Measurements from ENCODE around the gene LYSET. TPM values are rescaled to one million over a fixed set of nuclear protein-coding genes. Genes with fewer than 3 reads are reported as not detected.
"Not testable (repeated sequence)": the region's sequence is repeated elsewhere in the genome, so short reads cannot be mapped to it uniquely, and the experiment has no call there.

The LYSET gene
- 10 to 100 TPM; 43.2 to 49.0 (median 44.0) TPM for polyA plus RNA-seq (ENCODE audit: insufficient read length in 3 of 3)

DNA sequence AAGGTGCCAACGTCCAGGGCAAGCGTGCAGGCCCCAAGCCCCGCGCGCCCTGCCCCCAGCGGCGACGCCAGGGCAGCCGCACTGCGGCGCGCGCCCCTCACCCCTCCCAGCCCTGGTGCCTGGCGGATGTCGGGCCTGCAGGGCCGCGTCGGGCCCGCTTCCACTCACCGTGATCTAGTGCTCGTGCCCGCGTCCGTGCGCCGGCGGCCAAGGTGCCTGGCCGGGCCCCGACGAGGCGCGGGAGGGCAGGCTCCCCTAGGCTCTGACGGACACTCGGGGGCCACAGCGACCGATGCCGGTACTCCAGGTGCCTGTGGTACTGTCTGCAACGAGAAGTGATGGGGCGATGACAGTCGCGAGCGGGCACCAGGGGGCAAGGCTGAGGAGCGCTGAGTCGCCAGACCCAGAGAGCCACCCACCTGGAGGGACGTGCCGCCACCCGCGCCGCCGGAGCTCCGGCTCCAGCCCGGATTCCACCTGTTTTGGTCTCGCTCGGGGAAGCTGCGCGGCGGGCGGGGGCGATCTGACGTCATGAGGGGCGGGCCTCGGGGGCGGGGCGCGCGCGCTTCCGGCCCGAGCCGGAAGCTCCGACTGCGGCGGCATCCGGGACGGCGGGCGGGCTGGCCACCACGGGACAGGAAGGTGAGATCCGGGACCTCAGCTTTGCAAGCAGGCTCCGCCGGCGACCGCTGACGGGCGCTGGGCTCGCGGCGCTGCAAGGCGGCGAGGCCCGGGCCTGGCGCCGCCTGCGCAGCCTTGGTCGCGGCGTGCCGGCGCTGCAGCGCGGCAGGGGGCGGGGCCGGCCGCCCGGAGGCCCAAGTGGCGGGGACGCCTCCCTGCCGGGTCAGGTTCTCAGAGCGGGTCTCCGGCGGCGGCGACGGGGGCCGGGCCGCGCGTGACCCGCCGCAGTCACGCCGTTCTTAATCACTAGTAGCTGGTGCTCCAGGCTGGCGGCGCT lies at the start of gene LYSET, which contains the start of gene MOAP1:
LYSET (plus strand) TSS at position 927 of the 958 bp plus-strand sequence. CDS start 89 bp downstream, outside the sequence.
MOAP1 (minus strand) TSS at position 507 of the 958 bp plus-strand sequence. CDS start 655 bp downstream, outside the sequence.
- DNase-seq (ENCODE audit: low read depth in 3 of 3, low spot score in 2 of 3), result peak; percentile 52 to 69 (median 64)

DNA sequence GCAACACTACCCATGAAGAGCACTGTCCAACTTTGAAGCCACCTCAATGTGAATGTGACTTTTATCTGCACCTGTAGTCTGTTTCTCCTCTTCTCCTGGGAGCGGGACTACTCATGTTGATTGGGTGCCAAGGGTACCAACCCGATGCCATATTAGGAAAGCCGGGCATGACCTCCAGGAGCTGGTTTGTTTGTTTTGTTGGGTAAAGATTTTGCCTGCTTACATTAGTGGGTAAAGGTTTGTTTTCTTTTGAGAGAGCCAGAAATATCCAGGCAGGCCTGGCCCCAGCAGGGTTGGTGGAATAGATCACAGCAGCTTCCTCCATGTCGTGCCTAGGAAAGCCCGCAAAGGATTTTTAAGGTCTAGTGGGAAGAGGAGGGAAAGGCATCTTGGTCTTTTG lies 49.7 kb upstream of the LYSET start:
- DNase-seq (ENCODE audit: low read depth in 3 of 3, low spot score in 2 of 3), result no peak

DNA sequence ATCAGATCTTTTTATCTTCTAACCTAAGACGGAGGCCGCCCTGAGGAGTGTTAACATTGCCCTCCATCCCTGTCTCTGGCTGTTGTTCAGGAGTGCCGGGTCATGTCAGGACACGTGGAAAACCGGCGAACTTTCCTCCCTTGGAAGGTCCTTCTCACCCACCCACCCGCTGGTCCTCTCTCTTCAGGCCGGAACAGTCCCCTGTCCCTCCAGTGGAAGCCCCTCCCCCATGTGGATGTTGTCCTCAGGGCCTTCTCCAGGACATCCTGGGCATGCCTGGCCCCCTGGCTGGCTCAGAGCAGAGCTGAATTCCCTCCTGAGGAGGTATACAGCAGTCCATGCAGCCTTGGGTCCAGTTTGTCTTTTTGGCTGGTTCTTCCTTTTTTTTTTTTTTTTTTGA lies 49.1 kb upstream of the LYSET start:
- no peak for DNase-seq (ENCODE audit: low read depth in 3 of 3, low spot score in 2 of 3)

DNA sequence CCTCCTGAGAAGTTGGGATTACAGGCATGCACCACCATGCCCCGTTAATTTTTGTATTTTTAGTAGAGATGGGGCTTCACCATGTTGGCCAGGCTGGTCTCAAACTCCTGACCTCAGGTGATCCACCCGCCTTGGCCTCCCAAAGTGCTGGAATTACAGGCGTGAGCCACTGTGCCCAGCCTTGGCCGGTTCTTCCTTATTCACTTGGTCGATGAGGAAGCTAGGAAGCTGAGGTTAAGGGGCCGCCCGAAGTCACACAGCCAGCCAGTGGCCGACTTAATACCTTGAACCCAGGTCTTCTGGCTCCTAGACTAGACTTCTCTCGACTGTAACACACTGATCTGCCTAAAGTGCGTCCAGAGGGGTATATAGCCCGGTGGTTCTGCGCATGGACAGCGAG lies 48.6 kb upstream of the LYSET start:
- not testable (repeated sequence) for DNase-seq (ENCODE audit: low read depth in 3 of 3, low spot score in 2 of 3)

- DNase-seq (ENCODE audit: low read depth in 3 of 3, low spot score in 2 of 3), result no peak
Observed at GRCh38 chr14:93137864-93138263, 47.3 kb upstream of the LYSET start.

DNA sequence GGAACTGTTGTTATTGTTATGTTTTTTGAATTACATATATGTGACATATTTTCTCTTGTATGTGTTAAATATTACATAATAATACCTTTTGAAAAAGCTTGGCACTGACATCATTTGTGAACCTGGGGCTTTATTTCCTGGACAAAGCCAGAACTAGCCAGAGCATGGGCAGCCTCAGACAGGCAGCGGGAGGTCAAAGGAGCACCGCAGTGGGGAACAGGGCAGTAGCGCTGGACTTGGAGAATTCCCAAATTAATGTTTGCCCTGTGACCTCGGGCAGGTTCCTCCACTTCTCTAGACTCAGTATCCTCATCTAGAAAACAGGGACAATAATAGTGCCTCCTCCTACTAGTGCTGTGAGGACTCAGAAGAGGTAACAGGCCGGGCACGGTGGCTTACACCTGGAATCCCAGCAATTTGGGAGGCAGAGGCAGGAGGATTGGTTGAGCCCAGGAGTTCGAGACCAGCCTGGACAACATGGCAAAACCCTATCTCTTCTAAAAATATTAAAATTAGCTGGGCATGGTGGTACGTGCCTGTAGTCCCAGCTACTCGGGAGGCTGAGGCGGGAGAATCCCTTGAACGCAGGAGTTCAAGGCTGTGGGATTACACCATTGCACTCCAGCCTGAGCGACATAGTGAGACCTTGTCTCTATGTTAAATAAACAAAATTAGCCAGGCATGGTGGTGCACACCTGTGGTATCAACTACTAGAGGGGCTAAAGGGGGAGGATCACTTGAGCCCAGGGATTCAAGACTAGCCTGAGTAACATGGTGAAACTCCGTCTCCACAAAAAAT lies 42.1 kb upstream of the LYSET start:
- no peak for DNase-seq (ENCODE audit: low read depth in 3 of 3, low spot score in 2 of 3)

- DNase-seq (ENCODE audit: low read depth in 3 of 3, low spot score in 2 of 3), result no peak
Observed at GRCh38 chr14:93146119-93146518, 39.0 kb upstream of the LYSET start.

- DNase-seq (ENCODE audit: low read depth in 3 of 3, low spot score in 2 of 3), result no peak
Observed at GRCh38 chr14:93148979-93149378, 36.1 kb upstream of the LYSET start.

- DNase-seq (ENCODE audit: low read depth in 3 of 3, low spot score in 2 of 3), result no peak
Observed at GRCh38 chr14:93150227-93151208, 34.6 kb upstream of the LYSET start.

DNA sequence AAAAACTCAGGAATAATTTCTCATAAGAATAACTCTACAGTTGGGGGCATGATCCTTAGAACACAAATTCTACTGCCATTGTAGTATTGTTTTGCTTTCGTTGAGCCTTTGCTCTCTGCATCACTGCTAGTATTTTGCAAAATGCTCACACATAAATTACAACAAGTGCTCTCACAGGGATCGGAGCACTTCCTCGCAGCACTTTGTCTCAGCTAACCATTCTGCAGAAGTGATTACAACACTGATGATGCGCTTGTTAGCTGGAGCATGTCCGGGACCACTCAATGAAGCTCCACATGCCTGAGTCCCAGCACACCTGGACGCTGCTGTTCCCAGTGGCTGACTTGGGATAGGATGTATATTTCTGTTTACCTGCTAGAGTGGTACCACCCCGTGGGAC lies 32.0 kb upstream of the LYSET start:
- no peak for DNase-seq (ENCODE audit: low read depth in 3 of 3, low spot score in 2 of 3)

DNA sequence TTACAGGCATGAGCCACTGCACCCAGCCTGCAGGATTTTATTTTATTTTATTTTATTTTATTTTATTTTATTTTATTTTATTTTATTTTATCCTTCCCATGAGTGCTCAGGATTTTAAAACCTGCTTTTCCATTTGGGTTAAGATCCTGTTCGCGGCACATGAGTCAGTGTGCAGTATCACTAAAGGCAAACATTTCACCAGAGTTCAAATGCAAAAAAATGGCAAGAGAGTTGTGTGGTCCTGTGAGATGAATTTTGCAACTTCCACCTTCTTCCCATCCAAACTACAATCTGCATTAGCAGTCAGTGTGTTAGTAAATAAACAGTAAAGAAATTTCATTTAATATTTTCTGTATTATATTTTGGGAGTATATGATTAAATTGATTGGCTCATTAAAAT lies 29.4 kb upstream of the LYSET start:
- DNase-seq (ENCODE audit: low read depth in 3 of 3, low spot score in 2 of 3), result no peak

- no peak for DNase-seq (ENCODE audit: low read depth in 3 of 3, low spot score in 2 of 3)
Observed at GRCh38 chr14:93156693-93157369, 28.3 kb upstream of the LYSET start.

DNA sequence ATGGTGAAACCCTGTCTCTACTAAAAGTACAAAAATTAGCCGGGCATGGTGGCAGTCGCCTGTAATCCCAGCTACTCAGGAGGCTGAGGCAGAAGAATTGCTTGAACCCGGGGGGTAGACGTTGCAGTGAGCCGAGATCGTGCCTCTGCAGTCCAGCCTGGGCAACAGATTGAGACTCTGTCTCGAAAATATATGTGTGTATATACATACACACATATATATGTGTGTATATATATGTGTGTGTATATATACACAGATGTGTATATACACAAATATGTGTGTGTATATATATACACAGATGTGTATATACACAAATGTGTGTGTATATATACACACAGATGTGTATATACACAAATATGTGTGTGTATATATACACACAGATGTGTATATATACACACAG lies 26.8 kb upstream of the LYSET start:
- not testable (repeated sequence) for DNase-seq (ENCODE audit: low read depth in 3 of 3, low spot score in 2 of 3)

DNA sequence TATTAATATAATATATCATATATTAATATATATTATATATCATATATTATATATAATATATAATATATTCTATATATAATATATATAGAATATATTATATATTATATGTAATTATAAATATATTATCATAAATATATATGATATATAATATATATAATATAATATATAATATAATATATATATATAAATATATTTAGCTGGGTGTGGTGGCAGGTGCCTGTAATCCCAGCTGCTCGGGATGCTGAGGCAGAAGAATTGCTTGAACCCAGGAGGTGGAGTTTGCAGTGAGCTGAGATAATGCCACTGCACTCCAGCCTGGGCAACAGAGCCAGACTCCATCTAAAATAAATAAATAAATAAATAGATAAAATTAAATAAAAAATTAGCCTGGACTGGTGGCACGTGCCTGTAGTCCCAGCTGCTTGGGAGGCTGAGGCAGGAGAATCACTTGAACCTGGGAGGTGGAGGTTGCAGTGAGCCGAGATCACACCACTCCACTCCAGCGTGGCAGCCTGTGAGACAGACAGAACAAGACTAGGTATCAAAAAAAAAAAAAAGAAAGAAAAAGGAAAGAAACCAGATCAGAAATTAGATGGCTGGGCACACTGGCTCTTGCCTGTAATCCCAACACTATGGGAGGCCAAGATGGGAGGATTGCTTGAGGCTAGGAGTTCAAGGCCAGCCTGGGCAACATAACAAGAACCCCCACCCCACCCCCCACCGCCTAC lies 25.3 kb upstream of the LYSET start:
- not testable (repeated sequence) for DNase-seq (ENCODE audit: low read depth in 3 of 3, low spot score in 2 of 3)

DNA sequence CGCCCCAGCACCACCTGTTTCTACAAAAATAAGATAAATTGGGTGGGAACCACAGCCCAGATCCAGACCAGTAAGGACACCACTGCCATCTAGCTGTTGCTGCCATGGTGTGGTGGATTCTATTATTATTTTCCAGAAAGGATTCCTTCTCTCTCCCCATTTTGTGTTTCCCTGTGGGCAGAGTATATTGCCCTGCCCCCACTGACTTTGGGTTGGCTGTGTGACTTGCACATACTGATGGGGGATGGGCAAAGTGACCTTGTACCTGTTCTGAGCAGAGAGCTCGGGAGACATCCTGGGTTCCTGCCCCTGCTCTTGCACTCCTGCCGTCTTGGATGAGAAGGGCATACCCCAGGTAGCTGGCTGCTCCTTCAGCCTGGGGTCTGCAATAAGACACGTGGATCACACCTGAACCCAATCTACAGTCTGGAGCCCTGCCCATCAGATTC lies 24.7 kb upstream of the LYSET start:
- DNase-seq (ENCODE audit: low read depth in 3 of 3, low spot score in 2 of 3), result no peak

GRCh38 chr14:93161411-93161940 lies 23.6 kb upstream of the LYSET start:
- DNase-seq (ENCODE audit: low read depth in 3 of 3, low spot score in 2 of 3), result no peak

DNA sequence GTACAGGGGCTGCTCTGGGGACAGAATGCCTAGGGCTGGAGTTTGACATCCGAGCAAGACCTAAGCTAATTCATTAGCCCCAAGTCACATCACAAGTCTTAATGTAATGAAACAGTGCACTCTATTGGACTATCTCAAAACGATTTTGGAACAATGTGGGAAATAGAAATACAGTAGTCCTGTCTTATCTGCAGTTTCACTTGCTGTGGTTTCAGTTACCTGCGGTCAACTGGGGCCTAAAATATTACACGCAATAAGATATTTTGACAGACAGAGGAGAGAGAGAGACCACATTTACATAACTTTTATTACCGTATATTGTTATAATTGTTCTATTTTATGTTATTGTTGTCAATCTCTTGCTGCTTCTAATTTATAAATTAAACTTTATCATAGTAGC lies 21.6 kb upstream of the LYSET start:
- no peak for DNase-seq (ENCODE audit: low read depth in 3 of 3, low spot score in 2 of 3)
